HCT116 (cell line): ENCODE measurements around the gene EIPR1. TPM values are rescaled to one million over a fixed set of nuclear protein-coding genes. Genes with fewer than 3 reads are reported as not detected.

ENCODE experiments used
- ATAC-seq: fragments of 200-7000 bp; cut with Tn5 transposase; 2 replicates; pipeline ENCODE4 v1.9.1; 2020; ENCODE audit warnings: mild to moderate bottlenecking, moderate library complexity
- BruUV-seq: library from RNA; stranded (reverse); fragments of 400-500 nt; replicated peaks from 2 replicates; lab custom pipeline; 2021; lab: Mats Ljungman, UMichigan
- CTCF ChIA-PET: fragments of 300-600 bp; sonication (Branson Sonifier 250); formaldehyde crosslinking; loops from one replicate; lab custom pipeline; 2021; ENCODE audit warnings: antibody characterized with exemption; lab: Charles Lee
- POLR2A ChIA-PET: fragments of 300-600, 350-600 bp; sonication (Branson Sonifier 250); formaldehyde crosslinking; loops from one replicate; lab custom pipeline; 2021; ENCODE audit warnings: antibody characterized with exemption; lab: Charles Lee
- RAD21 ChIA-PET, 2 experiments: fragments of 300-600 bp; sonication (Branson Sonifier 250); formaldehyde crosslinking; loops; one replicate each; lab custom pipeline; 2023; ENCODE audit warnings: low total read pairs in 2 of 2; ENCODE audit not compliant: uncharacterized antibody in 2 of 2, unreplicated experiment in 2 of 2, low non-redundant PET in 1 of 2; lab: Charles Lee
- DNase-seq: peaks from one replicate; pipeline ENCODE4 v3.0.0-alpha.2; 2010; ENCODE audit warnings: low read depth, low spot score
- H2AFZ ChIP-seq: fragments of 200-600 bp; shearing (Covaris generic), sonication (generic); 2 replicates; pipeline ENCODE4 v1.6.1; 2017; ENCODE audit warnings: low read depth, mixed run types, mixed read lengths, antibody characterized with exemption, low read length; ENCODE audit not compliant: poor library complexity, severe bottlenecking
- H3K27ac ChIP-seq: 2 replicates; pipeline ENCODE4 v1.5.1; 2012; ENCODE audit warnings: low read depth, low read length
- H3K27me3 ChIP-seq: fragments of 200-600 bp; sonication (generic); 2 replicates; pipeline ENCODE4 v1.6.1; 2016; ENCODE audit warnings: mixed run types, low read length, mixed read lengths; ENCODE audit not compliant: insufficient read depth
- H3K36me3 ChIP-seq, 2 experiments: fragments of 200-500 bp in 1 of 2; fragments of 200-600 bp in 1 of 2; sonication (Bioruptor generic) in 1 of 2; sonication (generic) in 1 of 2; 2 replicates each; pipeline versions ENCODE4 v1.5.1 to v1.6.1; 2014 to 2016; ENCODE audit warnings: low read length in 2 of 2, inconsistent platforms in 1 of 2, mixed read lengths in 1 of 2, mixed run types in 1 of 2; ENCODE audit not compliant: insufficient read depth in 2 of 2, control insufficient read depth in 1 of 2
- H3K4me1 ChIP-seq, 2 experiments: fragments of 200-600 bp in 1 of 2; sonication (generic) in 1 of 2; 2 replicates each; pipeline versions ENCODE4 v1.5.1 to v1.6.1; 2012 to 2017; ENCODE audit warnings: low read length in 2 of 2, inconsistent platforms in 1 of 2, mild to moderate bottlenecking in 1 of 2, mixed read lengths in 1 of 2, mixed run types in 1 of 2, moderate library complexity in 1 of 2; ENCODE audit not compliant: insufficient read depth in 2 of 2, control insufficient read depth in 1 of 2
- H3K4me2 ChIP-seq: fragments of 200-600 bp; sonication (generic); 2 replicates; pipeline ENCODE4 v1.6.1; 2017; ENCODE audit warnings: mixed run types, low read length, mixed read lengths
- H3K4me3 ChIP-seq, 2 experiments: fragments of 200-600 bp in 1 of 2; sonication (generic) in 1 of 2; replicated peaks in 1 of 2; 2 replicates each; pipeline ENCODE4 v1.5.1; 2011 to 2016; ENCODE audit warnings: low read length in 2 of 2, control low read depth in 1 of 2, low read depth in 1 of 2, mild to moderate bottlenecking in 1 of 2, mixed read lengths in 1 of 2, mixed run types in 1 of 2
- H3K79me2 ChIP-seq: fragments of 200-600 bp; sonication (generic); 2 replicates; pipeline ENCODE4 v1.6.1; 2017; ENCODE audit warnings: mild to moderate bottlenecking, mixed run types, low read length, moderate library complexity, mixed read lengths; ENCODE audit not compliant: insufficient read depth
- H3K9ac ChIP-seq: fragments of 200-600 bp; sonication (generic); 2 replicates; pipeline ENCODE4 v1.6.1; 2016; ENCODE audit warnings: low read length, mixed read lengths
- H3K9me2 ChIP-seq: fragments of 200-600 bp; sonication (generic), shearing (Covaris generic); 2 replicates; pipeline ENCODE4 v1.6.1; 2017; ENCODE audit warnings: mixed run types, mild to moderate bottlenecking, moderate library complexity; ENCODE audit not compliant: insufficient read depth
- H3K9me3 ChIP-seq, 2 experiments: fragments of 200-500 bp in 1 of 2; fragments of 200-600 bp in 1 of 2; sonication (Bioruptor generic) in 1 of 2; sonication (generic) in 1 of 2; 2 replicates each; pipeline ENCODE4 v1.6.1; 2014 to 2017; ENCODE audit warnings: low read length in 2 of 2, mixed read lengths in 2 of 2, inconsistent platforms in 1 of 2, low read depth in 1 of 2, mild to moderate bottlenecking in 1 of 2, mixed run types in 1 of 2, moderate library complexity in 1 of 2; ENCODE audit not compliant: control insufficient read depth in 1 of 2, insufficient read depth in 1 of 2
- H4K20me1 ChIP-seq: fragments of 200-600 bp; sonication (generic), shearing (Covaris generic); 2 replicates; pipeline ENCODE4 v1.6.1; 2017; ENCODE audit warnings: mixed run types, mild to moderate bottlenecking, moderate library complexity; ENCODE audit not compliant: insufficient read depth
- CBX3 ChIP-seq: IDR thresholded peaks from 2 replicates; pipeline ENCODE4 v1.6.1; 2012; ENCODE audit warnings: low read depth
- ELF1 ChIP-seq: IDR thresholded peaks from 2 replicates; pipeline ENCODE4 v1.6.1; 2012; ENCODE audit warnings: low read depth, borderline replicate concordance
- EZH2 ChIP-seq: fragments of 200-600 bp; sonication (generic); IDR thresholded peaks from 2 replicates; pipeline ENCODE4 v1.6.1; 2017; ENCODE audit warnings: antibody characterized with exemption, mixed run types
- POLR2A ChIP-seq: IDR thresholded peaks from 2 replicates; pipeline ENCODE4 v1.7.0; 2011; ENCODE audit warnings: borderline replicate concordance; ENCODE audit not compliant: insufficient read depth, insufficient read length; ENCODE audit errors: extremely low read depth
- POLR2AphosphoS5 ChIP-seq: IDR thresholded peaks from 2 replicates; pipeline ENCODE4 v1.6.1; 2011; ENCODE audit warnings: mild to moderate bottlenecking, low read depth, low read length, moderate library complexity
- RAD21 ChIP-seq: IDR thresholded peaks from 2 replicates; pipeline ENCODE4 v1.6.1; 2012; ENCODE audit warnings: low read depth, mild to moderate bottlenecking
- SRF ChIP-seq: IDR thresholded peaks from 2 replicates; pipeline ENCODE4 v1.6.1; 2012; ENCODE audit warnings: low read depth
- TCF7L2 ChIP-seq: IDR thresholded peaks from 2 replicates; pipeline ENCODE4 v1.7.0; 2011; ENCODE audit warnings: borderline replicate concordance, inconsistent platforms; ENCODE audit not compliant: insufficient read depth, insufficient read length; ENCODE audit errors: extremely low read depth
- YY1 ChIP-seq: IDR thresholded peaks from 2 replicates; pipeline ENCODE4 v1.6.1; 2011; ENCODE audit warnings: low read length, low read depth, moderate library complexity, mild to moderate bottlenecking; ENCODE audit not compliant: insufficient replicate concordance; ENCODE audit errors: extremely low read depth
- ZNF274 ChIP-seq: fragments of 200-500 bp; sonication (Bioruptor generic); IDR thresholded peaks from 2 replicates; pipeline ENCODE4 v1.6.1; 2014; ENCODE audit warnings: mild to moderate bottlenecking, low read depth, low read length, inconsistent platforms
- intact Hi-C: fragments of 100-400 bp; cut with micrococcal nuclease; formaldehyde crosslinking; loops from 2 replicates; pipeline ENCODE4 v1.10.0; 2022
- total RNA-seq: library from RNA; stranded (reverse); gene quantifications from one replicate; pipeline ENCODE4 v1.2.1, GENCODE V29; 2021; ENCODE audit not compliant: unreplicated experiment
- TF ChIP-seq, protein P1 (sequence below): IDR thresholded peaks from 2 replicates; pipeline ENCODE4 v1.6.1; 2012
- TF ChIP-seq, protein P2 (sequence below): IDR thresholded peaks from 2 replicates; pipeline ENCODE4 v1.6.1; 2012
- TF ChIP-seq, protein P3 (sequence below): IDR thresholded peaks from 2 replicates; pipeline ENCODE4 v1.6.1; 2012; ENCODE audit warnings: low read depth

Gene EIPR1
- total RNA-seq, 1 experiment from 2014 or later, result 36.9 TPM

DNA sequence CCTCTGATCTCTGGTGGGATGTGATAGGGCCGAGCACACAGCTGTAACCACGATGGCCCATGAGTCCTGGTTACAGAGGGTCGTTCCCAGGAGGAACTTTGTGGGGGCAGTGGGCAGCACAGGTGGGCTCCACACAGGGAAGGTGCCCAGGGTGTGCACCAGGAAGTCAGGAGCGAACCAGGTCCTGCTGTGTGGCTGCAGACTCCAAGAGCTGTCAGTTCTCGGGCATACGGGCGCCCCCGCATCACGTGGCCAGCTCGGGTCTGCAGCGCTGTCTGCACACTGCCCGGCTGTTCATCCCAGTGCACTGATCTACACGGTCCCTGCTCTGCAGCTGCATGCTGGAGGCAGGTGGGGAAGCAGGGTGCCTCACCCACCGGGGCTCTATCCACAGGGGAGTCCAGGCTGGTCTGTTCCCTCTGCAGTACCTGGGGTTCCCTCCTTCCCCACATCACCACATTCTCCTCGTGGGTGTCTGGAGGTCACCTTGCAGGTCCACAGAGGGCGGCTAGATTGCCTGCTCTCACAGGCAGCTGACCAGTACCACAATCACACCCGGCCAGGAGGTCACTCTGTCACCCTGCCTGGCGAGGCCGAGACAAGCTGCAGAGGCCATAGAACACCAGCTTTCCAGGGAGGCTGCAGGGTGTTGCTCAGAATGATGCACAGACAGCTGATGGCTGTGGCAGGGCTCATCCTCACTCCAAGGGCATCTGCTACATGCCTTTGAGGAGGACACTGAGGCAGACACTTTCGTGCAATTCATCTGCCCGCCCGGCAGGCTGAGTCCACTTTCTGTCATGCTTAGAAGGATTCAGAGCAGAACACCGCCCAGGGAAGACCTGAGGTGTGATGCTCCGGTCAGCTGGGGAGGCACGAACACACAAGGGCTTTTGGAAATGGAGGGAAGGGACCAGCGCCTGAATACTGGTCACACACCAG is 202.7 kb downstream of the EIPR1 start:
- no peaks in the 10 kb centered on the region for H4K20me1 ChIP-seq
- H3K4me2 ChIP-seq, result no peak overlapping the region
- DNase-seq (no peak), ATAC-seq (no peak)
- H3K27me3 ChIP-seq, result no peaks in the 10 kb centered on the region
- no peak overlapping the region for H3K9ac ChIP-seq
- ChIA-PET CTCF (no interaction called here), POLR2A (no interaction called here), RAD21 (no interaction called here)
- H3K9me2 ChIP-seq, result no peaks in the 10 kb centered on the region
- no peak for TF ChIP-seq RAD21
- TF ChIP-seq SRF, result no peak
- no peak for TF ChIP-seq POLR2AphosphoS5
- no peak for TF ChIP-seq ZNF274
- no peak for TF ChIP-seq ELF1
- TF ChIP-seq TCF7L2, result no peak
- H3K36me3 ChIP-seq, result no peaks in the 10 kb centered on the region; a peak in 1 of 4 replicates
- BruUV-seq, result no TSS peak
- H3K79me2 ChIP-seq, result no peaks in the 10 kb centered on the region
- intact Hi-C loops, result no loop called here
- H3K9me3 ChIP-seq, result no peaks in the 10 kb centered on the region
- H2AFZ ChIP-seq, result no peak overlapping the region
- no peak overlapping the region for H3K27ac ChIP-seq
- no peaks in the 10 kb centered on the region for H3K4me1 ChIP-seq
- H3K4me3 ChIP-seq, result no peak overlapping the region

DNA sequence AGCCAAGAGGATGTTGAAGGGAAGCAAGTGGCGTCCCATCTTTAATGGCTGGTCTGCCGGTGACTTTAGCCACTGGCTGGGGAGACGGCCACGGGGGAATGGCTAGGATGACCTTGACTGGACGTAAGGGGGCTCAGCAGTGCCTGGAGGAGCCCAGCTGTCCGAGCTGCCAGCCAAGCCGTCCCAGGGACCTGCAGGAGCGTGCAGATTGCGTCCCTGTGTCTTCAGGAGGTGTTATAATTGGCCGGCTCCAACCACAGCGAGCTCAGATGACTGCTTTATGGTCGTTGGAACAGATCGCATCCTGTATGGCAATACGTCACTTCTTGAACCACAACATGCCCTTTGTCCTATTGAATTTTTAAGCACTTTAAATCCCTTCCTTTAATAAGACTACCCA is 204.6 kb downstream of the EIPR1 start:
- BruUV-seq, result no TSS peak
- DNase-seq (no peak), ATAC-seq (no peak)
- H3K9me2 ChIP-seq, result no peaks in the 10 kb centered on the region
- no peaks in the 10 kb centered on the region for H3K79me2 ChIP-seq
- no peaks in the 10 kb centered on the region for H3K27me3 ChIP-seq
- POLR2A ChIA-PET, result no interaction called here
- no peak overlapping the region for H3K4me2 ChIP-seq
- no peak overlapping the region for H3K27ac ChIP-seq
- RAD21 ChIA-PET, result no interaction called here
- CTCF ChIA-PET, result no interaction called here
- H3K9ac ChIP-seq, result no peak overlapping the region
- H2AFZ ChIP-seq, result no peak overlapping the region
- H3K4me3 ChIP-seq, result no peak overlapping the region
- H3K9me3 ChIP-seq, result no peaks in the 10 kb centered on the region
- intact Hi-C loops, result no loop called here
- H3K36me3 ChIP-seq, result no peaks in the 10 kb centered on the region; a peak in 1 of 4 replicates
- peaks cover 0 to 7% of the 10 kb centered on the region in 2 experiments; a peak in 1 of 4 replicates for H3K4me1 ChIP-seq
- no peaks in the 10 kb centered on the region for H4K20me1 ChIP-seq
- TF ChIP-seq POLR2A, result no peak
- no peak for TF ChIP-seq YY1
- TF ChIP-seq, protein P1, sequence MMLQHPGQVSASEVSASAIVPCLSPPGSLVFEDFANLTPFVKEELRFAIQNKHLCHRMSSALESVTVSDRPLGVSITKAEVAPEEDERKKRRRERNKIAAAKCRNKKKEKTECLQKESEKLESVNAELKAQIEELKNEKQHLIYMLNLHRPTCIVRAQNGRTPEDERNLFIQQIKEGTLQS, result no peak
- no peak for TF ChIP-seq EZH2
- TF ChIP-seq, protein P2, sequence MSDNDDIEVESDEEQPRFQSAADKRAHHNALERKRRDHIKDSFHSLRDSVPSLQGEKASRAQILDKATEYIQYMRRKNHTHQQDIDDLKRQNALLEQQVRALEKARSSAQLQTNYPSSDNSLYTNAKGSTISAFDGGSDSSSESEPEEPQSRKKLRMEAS, result no peak
- no peak for TF ChIP-seq ELF1
- TF ChIP-seq, protein P3, sequence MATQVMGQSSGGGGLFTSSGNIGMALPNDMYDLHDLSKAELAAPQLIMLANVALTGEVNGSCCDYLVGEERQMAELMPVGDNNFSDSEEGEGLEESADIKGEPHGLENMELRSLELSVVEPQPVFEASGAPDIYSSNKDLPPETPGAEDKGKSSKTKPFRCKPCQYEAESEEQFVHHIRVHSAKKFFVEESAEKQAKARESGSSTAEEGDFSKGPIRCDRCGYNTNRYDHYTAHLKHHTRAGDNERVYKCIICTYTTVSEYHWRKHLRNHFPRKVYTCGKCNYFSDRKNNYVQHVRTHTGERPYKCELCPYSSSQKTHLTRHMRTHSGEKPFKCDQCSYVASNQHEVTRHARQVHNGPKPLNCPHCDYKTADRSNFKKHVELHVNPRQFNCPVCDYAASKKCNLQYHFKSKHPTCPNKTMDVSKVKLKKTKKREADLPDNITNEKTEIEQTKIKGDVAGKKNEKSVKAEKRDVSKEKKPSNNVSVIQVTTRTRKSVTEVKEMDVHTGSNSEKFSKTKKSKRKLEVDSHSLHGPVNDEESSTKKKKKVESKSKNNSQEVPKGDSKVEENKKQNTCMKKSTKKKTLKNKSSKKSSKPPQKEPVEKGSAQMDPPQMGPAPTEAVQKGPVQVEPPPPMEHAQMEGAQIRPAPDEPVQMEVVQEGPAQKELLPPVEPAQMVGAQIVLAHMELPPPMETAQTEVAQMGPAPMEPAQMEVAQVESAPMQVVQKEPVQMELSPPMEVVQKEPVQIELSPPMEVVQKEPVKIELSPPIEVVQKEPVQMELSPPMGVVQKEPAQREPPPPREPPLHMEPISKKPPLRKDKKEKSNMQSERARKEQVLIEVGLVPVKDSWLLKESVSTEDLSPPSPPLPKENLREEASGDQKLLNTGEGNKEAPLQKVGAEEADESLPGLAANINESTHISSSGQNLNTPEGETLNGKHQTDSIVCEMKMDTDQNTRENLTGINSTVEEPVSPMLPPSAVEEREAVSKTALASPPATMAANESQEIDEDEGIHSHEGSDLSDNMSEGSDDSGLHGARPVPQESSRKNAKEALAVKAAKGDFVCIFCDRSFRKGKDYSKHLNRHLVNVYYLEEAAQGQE, result no peak
- no peak for TF ChIP-seq CBX3
